Activated gamma-delta T cell treated with Interleukin-2 at 50 U/mL for 16 hours (primary cell): ENCODE measurements around the gene PER3.

Experiments used
- DNase-seq: peaks from one replicate; pipeline ENCODE4 v3.0.0-alpha.2; 2020

Gene PER3

DNA sequence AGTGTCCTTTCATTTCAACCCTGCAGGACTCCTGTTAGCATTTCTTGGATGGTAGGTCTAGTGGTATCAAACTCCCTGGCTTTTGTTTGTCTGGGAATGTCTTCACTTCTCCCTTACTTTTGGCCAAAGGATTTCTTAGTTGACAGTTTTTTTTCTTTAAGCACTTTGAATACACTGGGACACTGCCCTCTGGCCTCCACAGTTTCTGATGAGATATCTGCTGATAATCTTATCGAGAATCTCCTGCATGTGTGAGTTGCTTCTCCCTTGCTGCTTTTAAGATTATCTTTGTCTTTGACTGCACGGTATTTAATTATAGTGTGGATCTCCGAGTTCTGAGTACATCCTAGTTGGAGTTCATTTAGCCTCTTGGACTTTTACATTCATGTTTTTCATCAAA, 55.4 kb downstream of the PER3 start:
- DNase-seq: no peak

DNA sequence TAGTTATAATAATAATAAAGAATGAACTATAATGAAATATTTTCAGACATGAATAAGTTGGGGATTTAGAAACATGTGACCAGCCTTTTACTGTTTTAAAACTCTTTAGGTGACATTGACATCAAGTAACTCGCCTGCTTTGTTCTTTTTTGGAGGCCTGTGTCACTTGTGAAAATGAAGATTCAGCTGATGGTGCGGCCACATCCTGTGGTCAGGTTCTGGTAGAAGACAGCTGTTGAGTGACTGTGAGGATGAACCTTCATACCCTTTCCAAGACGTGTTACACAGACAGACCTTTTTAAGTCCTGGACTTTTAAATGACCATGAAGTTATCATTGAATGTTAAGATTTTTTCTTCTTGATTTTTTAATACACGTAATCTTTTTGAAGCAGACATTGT, 58.4 kb downstream of the PER3 start:
- no peak for DNase-seq

DNA sequence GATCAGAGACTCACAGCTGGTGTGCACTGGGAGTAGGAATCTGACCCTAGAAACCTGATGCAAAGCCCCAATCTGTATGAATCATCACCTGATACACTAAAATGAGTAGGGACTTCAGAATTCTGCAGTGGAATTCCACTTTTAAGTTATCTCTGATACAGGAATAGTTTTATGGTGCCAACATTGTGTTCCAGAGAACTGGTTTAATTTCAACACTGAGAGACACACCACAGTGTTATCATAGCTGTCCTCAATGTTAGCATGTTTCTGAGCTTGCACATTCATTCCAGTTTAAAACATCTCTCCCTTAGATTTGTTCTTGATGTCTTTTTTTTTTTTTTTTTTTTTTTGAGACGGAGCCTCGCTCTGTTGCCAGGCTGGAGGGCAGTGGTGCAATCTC, 61.7 kb downstream of the PER3 start:
- DNase-seq: no peak

DNA sequence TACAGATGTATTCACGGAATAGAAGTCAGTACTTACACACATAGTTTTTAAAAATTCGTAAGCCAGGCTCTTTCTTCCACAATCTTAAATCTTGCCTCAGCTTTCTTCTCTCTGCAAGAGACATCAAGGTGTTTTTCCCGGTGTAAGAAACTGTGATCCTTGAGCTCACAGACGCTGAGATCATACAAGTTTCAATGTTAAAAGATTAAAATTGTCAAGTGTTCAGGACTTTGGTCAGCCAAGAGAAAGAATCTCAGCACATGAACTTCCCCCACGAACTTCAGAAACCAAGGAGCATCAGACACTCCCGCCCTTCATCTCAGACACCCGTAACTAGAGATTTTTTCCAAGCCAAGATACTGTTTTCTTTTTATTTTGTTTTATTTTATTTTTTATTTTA, 62.6 kb downstream of the PER3 start:
- DNase-seq: no peak

DNA sequence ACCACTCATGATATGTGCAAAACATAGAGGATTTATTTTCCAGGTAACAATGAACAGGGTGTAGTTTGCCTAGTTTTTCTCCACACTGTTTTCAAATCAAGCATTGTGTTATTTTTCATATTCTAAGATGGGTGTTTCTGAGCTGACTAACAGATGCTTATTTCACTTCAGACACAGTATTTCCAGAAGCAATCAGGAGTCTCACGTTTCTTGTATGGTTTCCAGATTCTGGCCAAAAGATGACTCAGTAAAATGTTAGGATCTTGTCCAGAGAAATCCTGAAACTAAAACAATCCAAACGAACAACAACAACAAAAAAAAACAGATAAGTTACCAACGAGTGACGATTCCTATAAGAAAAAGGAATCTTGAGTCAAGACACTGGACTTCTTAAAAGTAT, 63.5 kb downstream of the PER3 start:
- no peak for DNase-seq

DNA sequence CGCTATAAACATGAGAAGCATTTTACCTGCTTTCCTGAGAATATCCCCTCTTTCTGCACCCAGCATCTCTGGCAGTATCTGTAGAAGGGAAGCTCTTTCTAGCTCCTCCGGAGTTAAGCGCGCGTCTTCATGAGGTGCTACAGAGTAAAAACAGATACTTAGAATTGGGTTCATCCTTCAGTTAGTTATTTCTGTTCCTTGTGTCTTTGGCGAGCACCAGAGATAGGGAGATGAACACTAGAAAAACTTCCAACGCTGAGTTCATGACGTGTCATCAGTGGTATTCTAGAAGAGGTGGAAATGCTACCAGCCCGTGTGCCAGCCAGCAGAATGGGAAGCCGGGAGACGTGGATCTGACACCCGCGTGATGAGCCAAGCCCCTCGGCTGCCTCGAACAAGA, 66.7 kb downstream of the PER3 start:
- DNase-seq: no peak

DNA sequence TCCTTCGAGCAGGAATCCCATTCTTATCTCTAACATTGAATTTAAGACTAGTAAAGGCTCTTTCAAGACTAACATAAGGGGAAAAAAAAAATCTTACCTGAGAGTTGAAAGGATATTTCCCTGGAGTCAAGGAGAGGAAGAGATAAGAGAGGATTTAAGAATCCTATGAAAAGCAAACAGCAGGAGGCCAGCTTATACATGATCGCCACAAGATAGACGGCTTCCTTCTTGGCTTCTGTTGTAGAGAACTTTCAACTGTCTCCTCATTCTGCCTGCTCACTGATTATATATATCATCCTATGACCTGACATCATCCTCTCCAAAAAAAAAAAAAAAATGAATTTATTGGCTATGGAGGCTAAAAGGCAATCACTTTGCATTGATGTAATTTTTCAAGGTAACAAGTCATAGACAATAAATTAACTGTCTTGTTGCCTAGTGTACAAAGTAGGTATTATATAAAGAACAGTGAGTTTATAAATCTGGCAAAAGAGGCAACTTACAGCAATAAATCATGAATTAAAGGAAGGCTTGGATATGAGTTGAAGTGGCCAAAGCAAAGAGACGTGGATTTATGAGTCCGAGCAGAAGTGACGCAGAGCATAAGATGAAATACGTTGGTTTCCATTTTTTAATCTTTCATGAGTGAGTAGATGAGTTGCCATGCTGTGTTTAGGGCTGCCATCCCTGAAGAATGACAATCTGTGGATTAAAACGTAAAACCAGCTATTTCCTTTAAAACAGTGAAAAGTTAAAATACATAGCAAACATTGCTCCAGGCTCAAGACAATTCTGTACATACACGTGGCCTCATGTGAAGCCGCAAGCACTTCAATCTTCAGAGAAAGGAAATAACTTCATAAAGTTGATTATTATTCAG, 69.0 kb downstream of the PER3 start, which contains the start of gene UTS2:
Gene UTS2 (minus strand): TSS at position 262 of the 880 bp plus-strand sequence. CDS start 62 bp downstream, at position 200.
- no peak for DNase-seq

DNA sequence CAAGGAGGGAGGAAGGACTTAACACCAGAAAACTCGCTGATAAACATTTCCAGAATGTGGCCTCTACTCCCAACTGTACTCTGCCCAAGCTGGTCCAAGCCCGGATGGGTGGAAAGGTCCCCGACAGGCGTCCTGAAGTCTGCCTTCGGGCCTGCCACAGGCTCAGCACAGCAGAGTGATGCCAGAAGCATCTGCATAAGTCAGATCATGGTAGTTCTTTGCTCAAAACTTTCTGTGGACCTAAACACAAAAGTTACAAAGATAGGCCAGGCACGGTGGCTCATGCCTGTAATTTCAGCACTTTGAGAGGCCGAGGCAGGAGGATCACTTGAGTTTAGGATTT, 69.6 kb downstream of the PER3 start:
- DNase-seq: no peak

DNA sequence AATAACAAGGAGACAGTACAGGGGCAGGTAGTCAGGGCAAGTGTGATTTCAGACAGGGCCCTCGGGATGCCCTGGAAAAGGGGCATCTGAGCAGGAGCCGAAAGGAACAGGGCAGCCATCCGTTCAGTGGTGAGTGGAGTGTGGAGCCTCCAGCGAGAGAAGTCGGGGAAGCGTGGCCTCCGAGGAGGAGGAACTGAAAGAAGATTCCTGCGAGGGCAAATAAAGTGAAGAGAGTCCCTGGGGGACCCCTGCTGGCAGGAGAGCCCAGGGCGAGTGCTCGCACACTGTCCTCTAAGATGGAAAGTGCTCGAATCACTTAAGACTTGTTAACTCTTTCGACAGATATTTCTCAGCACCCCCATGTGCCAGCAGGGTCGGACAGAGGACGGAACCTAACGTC, 72.3 kb downstream of the PER3 start:
- no peak for DNase-seq

DNA sequence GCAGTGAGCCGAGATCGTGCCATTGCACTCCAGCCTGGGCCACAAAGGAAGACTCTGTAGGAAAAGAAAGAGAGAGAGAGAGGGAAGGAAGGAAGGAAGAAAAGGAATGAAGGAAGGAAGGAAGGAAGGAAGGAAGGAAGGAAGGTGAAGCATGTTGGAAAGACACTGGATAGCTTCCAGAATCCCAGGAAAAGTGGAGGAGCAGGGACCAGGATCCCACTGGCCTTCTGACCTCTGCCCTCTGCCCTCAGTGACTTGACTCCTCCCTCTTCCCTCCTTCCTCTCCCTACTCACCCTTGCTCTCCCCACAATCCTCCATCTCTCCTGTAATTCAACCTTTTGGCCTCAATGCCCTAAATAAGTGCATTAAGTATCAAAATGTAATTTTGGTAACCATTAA, 72.9 kb downstream of the PER3 start:
- no peak for DNase-seq

DNA sequence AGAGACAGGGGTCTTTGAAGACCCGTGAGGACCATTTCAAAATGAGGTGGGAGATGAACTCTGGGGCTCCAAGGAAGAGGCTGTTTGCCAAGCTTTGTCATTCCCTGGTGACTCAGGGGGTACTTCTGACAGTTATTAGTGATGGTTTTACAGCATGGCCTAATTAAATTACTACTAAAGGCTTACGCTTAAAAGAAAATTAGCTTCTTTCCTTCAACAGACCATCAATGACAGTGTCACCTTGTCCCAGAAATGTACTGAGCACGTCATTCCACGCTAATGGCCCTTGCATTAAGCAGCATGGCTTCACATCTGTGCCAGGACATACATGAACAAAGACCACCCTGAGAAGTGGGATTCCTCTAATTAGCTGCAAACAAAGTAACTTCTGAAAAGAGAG, 73.9 kb downstream of the PER3 start:
- no peak for DNase-seq

DNA sequence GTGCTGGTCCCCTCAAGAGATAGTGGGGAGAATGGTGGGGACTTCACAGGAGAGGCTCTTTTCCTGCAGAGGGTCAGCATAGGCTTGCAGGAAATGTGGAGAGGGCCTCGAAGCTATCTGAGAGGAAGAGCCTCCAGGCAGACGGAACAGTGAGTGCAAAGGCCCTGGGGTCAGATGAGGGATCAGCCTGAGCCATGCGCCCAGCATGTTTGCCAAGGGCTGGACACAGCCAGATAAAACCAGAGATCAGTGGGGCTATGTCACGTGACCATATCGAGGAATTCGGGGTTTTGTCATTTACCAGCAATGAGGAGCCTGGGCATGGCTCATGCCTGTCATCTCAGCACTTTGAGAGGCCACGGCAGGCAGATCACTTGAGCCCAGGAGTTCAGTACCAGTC, 75.3 kb downstream of the PER3 start:
- DNase-seq: no peak

DNA sequence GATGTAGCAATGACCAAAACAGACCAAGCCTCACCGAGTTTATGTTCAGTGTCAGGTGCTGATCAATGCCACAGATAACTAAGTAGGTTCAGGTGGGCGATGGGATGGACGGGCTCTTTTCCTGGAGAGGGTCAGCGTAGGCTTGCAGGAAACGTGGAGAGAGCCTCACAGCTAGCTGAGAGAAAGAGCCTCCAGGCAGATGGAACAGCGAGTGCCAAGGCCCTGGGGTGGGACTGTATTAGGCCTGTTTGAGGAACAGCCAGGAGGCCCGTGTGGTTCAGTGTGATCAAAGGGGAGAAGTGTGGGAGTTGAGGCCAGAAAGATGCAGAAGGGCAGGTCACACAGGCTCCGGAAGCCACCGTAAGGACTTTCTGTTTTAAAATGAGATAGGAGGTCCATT, 76.0 kb downstream of the PER3 start:
- no peak for DNase-seq

DNA sequence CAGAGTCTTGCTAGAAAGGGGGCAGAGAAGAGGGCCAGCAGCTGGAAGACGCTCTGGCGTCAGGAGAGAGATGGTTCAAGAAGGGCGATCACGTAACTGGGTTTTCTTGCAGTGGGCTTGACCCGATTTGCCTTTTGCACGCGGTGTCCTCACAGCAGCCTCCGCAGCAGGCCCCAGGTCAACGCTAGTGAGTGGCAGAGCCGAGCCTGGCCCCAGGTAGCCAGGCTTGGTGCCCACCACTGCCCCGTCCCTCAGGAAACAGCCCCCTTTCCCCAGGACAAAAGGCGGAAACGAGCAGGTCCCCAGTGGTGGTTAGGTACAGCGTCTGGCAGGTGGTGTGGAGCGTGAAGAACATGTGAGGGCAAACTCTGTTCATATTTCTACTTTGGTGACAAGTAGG, 77.4 kb downstream of the PER3 start:
- DNase-seq: no peak

DNA sequence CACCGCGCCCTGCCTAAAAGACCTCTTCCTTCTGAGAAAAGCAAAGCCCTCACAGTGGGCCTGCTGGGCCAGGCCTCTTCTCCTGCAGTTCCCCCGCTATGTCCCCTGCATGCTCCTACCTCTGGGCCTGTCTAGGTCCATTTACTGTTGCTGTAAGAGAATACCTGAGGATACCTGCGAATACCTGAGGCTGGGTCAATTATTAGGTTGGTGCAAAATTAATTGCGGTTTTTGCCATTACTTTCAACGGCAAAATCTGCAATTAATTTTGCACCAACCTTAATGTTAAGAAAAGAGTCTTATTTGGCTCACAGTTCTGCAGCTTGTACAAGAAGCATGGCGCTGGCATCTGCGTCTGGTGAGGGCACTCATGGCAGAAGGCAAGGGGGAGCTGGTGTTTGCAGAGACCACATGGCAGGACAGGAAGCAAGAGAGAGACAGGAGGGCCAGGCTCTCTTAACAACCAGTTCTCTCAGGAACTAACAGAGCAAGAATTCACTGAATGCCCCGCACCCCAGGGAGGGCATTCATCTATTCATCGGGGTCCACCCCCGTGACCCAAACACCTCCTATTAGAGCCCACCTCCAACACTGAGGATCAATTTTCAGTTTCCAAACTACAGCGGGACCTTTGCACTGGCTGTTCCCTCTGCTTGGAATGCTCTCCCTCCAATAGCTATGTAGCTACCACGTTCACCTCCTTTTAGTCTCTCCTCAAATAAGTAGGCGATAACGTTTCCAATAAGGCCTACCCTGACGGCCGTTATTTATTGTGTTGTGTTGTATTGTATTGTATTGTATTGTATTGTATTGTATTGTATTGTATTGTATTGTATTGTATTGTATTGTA, 78.3 kb downstream of the PER3 start:
- no peak for DNase-seq

DNA sequence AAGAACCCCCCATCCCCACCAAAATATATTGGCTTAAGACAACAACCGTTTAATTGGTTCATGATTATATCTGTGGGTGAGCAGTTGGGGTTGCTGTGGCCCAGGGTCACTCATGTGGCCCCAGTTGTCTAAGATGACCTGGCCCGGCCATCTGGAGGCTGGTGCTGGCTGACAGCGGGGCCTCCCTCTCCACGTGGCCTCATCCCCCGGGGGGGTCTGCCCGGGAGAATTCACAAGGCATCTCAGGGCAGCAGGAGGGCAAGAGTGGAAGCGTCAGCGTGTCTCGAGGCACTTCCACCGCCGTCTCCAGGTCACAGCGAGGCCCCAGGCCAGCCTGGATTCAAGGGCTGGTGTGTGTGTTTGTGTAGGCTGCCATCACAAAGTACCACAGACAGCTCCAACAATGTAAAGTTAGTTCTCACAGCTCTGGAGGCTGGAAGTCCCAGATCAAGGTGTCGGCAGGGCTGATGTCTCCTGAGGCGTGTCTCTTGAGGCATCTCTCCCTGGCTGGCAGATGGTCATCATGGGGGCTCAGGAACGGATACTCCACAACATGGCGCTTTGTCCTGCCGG, 79.8 kb downstream of the PER3 start:
- no peak for DNase-seq

DNA sequence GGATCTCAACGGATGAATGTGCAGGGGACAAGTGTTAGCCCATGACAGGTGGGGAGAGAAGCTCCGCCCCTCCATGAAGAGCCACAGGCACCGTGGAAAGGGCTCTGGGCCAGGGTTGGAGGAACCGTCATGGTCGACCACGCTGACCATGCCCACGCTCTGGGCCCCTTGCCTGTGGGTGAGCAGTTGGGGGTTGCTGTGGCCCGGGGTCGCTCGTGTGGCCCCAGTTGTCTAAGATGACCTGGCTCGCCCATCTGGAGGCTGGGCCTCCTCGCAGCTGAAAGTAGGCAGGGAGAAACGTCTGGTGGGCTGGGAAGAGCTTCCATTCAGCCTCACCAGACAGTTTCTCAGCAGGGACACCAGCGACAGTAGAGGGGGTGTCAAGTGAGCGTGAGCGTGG, 81.9 kb downstream of the PER3 start:
- DNase-seq: no peak

DNA sequence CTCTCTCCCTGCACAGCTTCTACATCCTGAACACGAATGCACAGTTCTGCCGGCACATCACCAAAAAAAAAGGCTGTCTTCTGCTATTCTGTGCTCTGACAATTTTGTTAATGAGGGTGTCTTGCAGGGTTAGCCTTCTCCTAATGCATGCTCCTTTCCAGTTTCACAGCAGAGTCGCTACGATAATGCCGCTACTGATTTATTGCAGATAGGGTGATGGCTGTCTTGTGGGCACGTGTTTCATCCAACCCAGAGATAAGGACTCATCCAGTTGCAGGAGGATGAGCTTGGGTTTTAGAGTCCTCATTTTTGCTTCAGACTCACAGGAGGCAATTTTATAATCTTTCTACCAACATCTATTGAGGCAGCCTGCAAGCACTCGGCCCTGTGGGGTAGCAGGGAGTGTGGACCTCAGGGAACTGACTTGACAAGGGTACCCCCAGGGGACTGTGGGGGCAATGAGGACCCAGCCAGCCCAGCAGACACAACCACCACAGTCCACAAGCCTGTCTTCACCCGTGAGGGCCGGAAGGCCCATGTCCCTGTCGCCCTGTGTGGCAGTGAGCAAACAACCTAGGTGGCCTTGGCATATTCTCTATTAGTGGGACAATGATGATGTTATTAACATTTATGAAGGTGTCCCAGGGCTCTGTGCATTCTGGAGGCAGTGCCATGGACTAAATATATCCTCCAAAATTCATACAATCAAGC, 84.1 kb downstream of the PER3 start:
- no peak for DNase-seq

DNA sequence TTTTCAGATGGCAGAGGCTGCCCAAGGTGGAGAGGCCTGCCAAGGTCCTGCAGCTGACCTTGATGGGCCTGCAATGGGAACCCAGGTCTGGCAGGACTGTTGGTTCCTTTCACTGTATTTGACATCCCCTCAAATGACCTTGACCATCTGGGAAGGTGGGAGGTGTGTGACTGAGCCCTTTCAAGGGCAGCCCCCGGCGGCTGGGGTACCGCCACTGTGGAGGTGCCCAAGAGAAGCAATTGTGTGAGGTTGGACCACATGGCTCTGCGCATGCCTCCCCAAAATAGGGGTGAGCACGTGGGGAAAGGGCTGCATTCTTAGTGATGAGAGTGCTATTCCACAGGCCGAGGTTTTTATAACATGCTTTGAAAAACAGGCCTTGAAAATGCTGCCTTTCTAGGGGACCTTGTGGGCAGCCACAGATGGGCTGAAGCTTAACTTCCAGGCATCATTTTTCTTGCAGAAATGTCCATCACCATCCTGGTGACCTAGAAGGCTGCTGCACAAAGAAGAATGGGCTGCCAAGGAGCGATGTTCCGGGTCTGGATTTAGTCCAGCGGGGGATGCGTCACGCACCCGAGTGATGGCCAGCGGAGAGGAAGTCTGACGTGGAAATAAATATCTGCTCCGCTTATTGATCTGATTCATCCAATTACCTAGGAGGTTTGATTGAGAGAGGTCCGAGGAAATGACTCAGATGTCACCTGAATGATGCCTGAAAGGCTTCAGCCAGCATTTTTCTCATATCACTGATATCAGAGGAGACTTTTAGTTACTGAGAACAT, 85.2 kb downstream of the PER3 start:
- no peak for DNase-seq

DNA sequence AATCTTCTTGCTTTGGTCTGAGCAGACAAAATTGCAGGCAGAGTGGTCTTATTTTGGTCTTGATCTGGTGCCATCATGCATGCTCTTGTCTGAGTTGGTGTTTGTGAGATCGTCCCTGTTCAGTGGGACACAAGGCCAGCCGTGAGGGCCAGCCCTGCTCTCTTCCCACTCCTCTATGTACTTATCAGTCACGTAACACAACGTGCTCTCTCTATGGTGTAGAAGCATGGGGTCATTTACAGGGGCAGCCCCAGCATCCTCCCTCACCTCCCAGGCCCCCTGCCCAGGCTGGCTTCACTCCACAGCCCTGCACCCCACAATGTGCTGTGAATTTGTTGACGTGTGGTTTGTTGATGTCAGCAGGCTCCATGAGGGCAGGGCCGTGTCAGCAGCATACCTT, 87.0 kb downstream of the PER3 start:
- no peak for DNase-seq

DNA sequence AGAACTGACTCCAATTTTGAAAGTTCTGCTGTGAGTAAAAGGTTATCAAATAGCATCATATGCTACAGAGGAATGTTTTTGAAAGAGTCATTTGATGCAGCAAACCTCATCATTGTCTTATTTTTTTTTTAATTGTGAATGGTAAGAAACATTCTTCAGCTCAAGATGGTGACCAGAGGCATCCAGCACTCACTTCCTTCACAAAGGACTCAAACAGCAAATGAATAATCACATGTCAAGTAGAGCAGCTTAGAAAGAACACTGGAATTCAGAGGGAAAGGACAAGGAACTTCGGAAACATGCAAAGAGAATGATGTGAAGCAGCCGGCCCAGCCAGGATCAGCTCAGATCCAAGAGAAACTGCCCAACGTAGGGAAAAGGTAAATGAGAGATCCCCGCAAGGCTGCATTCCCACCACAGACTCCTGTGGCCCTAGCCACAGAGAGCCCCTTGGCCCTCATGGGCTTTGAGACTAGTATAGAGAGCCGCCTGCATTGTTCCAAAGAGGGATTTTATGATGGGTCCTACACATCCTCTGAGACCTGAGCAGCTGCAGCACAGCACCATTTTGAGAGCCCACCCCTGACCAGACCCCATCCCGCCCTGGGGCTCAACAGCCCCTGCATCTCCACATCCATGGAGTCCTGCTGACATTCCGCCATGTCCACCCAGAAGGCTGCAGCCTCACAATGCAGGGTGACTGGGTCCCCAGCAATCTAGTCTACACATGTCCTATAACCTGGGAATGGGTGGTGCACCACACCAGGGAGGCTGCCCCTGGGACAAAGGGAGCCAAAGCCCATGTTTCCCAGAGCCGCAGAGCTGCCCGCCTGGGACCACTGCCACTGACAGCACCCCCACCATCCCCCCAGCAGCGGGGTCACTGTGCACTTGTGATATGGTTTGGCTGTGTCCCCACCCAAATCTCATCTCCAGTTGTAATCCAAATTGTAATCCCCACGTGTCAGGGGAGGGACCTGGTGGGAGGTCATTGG, 90.0 kb downstream of the PER3 start:
- DNase-seq: no peak
